Activated naive CD4-positive, alpha-beta T cell treated with anti-CD3 and anti-CD28 coated beads, Interleukin-2, amount 50 U/mL, for 24 hours (primary cell): Measurements from ENCODE around the gene UBR7.
"Not testable (repeated sequence)": the region's sequence is repeated elsewhere in the genome, so short reads cannot be mapped to it uniquely, and the experiment has no call there.

Experiments
- H3K27ac Mint-ChIP-seq: one replicate; pipeline ENCODE4 v1.8.0; 2021; ENCODE audit warnings: mild to moderate bottlenecking, mixed read lengths
- H3K27me3 Mint-ChIP-seq: one replicate; pipeline ENCODE4 v1.8.0; 2021; ENCODE audit warnings: mixed read lengths
- H3K36me3 Mint-ChIP-seq: one replicate; pipeline ENCODE4 v1.8.0; 2021; ENCODE audit warnings: mixed read lengths
- H3K4me1 Mint-ChIP-seq: one replicate; pipeline ENCODE4 v1.8.0; 2021; ENCODE audit warnings: mixed read lengths
- H3K4me3 Mint-ChIP-seq: one replicate; pipeline ENCODE4 v1.8.0; 2021; ENCODE audit warnings: mild to moderate bottlenecking, mixed read lengths
- H3K9me3 Mint-ChIP-seq: one replicate; pipeline ENCODE4 v1.8.0; 2021; ENCODE audit warnings: mixed read lengths

UBR7 gene

DNA sequence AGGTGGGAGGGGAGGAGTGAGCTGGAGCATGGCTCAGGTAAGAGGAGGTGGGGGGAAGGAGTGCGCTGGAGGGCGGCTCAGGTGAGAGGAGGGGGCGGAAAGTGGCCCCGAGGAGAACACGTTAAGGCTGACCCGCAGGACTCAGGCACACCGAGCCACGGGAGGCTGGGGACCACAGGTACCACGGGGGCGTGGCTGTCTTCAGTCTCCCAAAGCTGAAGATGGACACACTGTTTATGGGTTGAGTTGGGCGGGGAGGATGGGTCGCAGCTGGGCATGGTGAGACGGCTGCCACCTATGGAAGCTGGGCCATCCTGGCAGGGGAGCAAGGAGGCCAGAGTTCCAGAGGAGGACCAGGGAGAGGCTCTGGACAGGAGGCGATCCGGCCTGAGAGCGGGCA is 23.5 kb downstream of the UBR7 start:
- Mint-ChIP-seq H3K4me3 (peak overlapping the region; percentile 64), H3K36me3 (peaks cover 15% of the 10 kb centered on the region), H3K9me3 (no peaks in the 10 kb centered on the region), H3K27me3 (peaks cover 2% of the 10 kb centered on the region), H3K4me1 (peaks cover 13% of the 10 kb centered on the region), H3K27ac (peak overlapping the region; percentile 46)

DNA sequence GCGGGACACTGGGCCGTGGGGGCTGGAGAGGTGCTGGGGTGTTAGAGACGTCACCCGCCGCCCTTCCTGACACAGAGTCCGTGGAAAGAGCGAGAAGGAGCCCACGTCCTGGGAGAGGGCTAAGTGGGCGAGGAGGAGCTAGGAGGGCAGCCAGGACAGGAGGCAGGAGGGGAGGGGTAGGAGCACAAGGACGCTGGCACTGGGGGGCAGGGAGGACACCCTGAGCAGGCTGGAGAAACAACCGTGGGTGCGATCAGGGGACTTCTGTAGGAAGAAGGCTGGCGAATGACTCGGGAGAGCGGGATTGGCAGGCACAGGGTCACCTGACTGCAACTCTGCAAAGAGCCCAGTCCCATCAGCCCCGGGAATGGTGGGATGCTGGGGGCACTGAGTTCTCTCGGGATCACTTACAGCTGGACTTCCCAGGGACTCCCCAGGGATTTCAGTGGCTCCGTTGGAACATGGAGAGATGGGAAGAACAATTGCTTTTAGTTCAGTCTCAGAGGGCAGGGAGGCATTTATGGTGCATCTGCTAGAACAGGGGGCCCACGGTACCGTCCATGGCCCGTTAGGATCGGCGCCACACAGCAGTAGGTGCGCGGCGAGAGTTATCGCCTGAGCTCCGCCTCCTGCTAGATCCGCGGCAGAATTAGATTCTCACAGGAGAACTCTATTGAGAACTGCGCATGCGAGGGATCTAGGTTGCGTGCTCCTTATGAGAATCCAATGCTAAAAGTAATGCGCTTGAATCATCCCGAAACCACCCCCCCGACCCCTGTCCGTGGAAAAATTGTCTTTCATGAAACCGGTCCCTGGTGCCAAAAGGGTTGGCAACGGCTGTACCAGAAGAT is 24.3 kb downstream of the UBR7 start:
- peaks cover 13% of the 10 kb centered on the region for H3K4me1 Mint-ChIP-seq
- no peaks in the 10 kb centered on the region for H3K9me3 Mint-ChIP-seq
- peaks cover 10% of the 10 kb centered on the region for H3K36me3 Mint-ChIP-seq
- H3K27ac Mint-ChIP-seq, result no peak overlapping the region
- H3K27me3 Mint-ChIP-seq, result peaks cover 2% of the 10 kb centered on the region
- H3K4me3 Mint-ChIP-seq, result peak overlapping the region; percentile 64

DNA sequence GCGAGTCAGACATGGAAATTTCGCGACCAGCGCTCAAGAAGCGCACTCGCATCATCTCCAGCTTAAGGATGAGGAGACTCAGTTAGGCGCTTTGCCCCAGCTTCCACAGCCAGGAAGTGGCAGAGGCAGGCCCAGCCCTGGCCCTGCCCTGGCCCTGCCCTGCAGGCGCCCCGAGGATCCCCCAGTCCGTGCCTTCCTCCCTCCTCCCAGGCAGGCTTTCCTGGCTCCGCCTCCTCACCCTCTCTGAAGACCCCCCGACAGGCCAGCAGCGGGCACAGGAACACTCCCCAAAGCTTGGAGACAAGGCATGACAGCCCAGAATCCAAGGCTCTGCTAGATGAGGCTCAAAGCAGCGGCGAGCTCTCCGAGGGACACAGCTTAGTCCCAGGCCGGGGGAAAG is 25.1 kb downstream of the UBR7 start:
- Mint-ChIP-seq H3K9me3 (no peaks in the 10 kb centered on the region), H3K27ac (no peak overlapping the region), H3K4me1 (peaks cover 13% of the 10 kb centered on the region), H3K4me3 (no peak overlapping the region), H3K27me3 (peaks cover 2% of the 10 kb centered on the region), H3K36me3 (peaks cover 8% of the 10 kb centered on the region)

DNA sequence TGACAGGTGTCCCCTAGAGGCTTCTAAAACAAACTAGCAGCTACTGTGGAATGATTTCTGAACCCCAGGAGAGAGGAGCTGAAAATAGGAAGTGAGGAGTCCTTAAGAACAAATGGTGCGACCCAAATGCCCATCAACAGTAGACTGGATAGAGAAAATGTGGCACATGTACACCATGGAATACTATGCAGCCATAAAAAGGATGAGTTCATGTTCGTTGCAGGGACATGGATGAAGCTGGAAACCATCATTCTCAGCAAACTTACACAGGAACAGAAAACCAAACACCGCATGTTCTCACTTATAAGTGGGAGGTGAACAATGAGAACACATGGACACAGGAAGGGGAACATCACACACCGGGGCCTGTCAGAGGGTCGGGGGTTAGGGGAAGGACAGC is 26.0 kb downstream of the UBR7 start:
- H3K4me1 Mint-ChIP-seq, result peaks cover 13% of the 10 kb centered on the region
- H3K4me3 Mint-ChIP-seq, H3K9me3 Mint-ChIP-seq, H3K27me3 Mint-ChIP-seq, H3K27ac Mint-ChIP-seq, H3K36me3 Mint-ChIP-seq: not testable (repeated sequence)

DNA sequence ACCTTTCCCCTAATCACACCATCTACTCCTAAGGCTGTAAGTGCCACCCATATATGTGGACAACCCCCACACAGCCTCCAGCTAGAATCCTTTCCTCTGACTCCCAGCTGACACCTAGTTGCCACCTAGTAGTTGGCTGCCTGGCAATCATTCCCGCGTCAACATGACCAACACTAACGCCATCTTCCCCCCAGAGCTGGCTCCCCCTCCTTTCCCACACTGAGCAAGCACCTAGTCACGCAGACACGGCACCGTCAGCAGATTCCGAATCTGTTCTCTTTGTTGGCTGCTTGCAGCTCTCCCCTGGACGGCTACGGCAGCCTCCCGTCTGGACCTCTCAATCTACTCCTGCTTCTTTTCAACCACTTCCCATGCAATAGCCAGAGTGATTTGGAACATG is 27.7 kb downstream of the UBR7 start:
- H3K27ac Mint-ChIP-seq, result no peak overlapping the region
- H3K36me3 Mint-ChIP-seq, result no peaks in the 10 kb centered on the region
- H3K4me3 Mint-ChIP-seq, result no peak overlapping the region
- no peaks in the 10 kb centered on the region for H3K9me3 Mint-ChIP-seq
- peaks cover 2% of the 10 kb centered on the region for H3K27me3 Mint-ChIP-seq
- peaks cover 13% of the 10 kb centered on the region for H3K4me1 Mint-ChIP-seq

DNA sequence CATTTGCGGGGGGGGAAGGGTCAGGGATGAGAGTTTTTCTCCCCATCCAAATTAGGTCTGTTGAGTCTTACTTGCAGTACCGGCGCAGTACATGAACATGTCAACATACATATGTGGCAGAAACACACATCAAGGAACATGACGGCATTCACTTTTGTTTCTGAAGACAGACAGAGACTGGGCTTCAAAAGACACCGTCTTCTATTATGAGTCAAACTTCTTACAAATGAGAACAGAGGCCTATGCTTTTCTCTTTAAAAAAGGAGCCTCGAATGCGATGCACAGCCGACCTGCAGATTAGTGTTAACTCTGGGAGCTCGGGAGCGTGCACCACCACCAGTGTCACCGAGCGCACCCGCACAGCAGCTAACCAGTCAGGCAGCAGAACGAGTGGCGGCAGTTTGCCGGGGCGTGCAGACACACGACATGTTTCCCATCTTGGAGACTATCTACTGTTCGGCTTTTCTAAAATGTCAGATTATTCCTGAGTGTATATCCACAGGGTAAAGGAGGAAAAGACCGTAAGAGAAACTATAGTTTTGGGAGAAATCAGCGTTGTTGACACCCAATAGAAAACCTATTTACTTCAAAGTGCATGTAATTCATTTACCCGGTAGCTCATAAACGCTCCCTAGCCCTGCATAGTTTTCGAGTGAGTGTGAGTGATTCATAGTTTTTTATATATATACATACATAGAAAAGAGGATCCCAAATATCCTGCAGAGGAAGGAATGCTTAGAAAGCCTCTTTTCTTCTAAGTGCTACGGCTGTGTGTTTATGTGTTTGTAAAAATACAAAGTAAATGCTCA is 33.0 kb downstream of the UBR7 start:
- Mint-ChIP-seq H3K9me3 (no peaks in the 10 kb centered on the region), H3K4me1 (no peaks in the 10 kb centered on the region), H3K27ac (no peak overlapping the region), H3K4me3 (no peak overlapping the region), H3K27me3 (no peaks in the 10 kb centered on the region), H3K36me3 (no peaks in the 10 kb centered on the region)

DNA sequence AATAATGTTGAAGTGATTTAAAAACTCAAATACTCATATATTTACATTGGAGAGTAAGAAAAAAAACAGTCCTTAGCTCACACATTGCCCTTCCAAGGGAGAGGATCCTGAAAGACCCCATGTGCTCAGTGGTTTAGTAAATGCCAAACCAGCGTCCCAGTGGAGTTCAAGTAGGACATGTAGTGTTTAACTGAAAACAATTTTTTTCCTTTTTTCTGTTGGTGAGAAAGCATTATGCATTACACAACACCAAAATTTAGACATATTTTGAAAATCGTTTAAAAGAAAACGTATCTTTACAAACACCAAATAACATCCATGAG is 33.6 kb downstream of the UBR7 start:
- H3K36me3 Mint-ChIP-seq, result peaks cover 2% of the 10 kb centered on the region
- H3K27me3 Mint-ChIP-seq, result no peaks in the 10 kb centered on the region
- no peak overlapping the region for H3K4me3 Mint-ChIP-seq
- H3K27ac Mint-ChIP-seq, result no peak overlapping the region
- H3K4me1 Mint-ChIP-seq, result no peaks in the 10 kb centered on the region
- no peaks in the 10 kb centered on the region for H3K9me3 Mint-ChIP-seq

DNA sequence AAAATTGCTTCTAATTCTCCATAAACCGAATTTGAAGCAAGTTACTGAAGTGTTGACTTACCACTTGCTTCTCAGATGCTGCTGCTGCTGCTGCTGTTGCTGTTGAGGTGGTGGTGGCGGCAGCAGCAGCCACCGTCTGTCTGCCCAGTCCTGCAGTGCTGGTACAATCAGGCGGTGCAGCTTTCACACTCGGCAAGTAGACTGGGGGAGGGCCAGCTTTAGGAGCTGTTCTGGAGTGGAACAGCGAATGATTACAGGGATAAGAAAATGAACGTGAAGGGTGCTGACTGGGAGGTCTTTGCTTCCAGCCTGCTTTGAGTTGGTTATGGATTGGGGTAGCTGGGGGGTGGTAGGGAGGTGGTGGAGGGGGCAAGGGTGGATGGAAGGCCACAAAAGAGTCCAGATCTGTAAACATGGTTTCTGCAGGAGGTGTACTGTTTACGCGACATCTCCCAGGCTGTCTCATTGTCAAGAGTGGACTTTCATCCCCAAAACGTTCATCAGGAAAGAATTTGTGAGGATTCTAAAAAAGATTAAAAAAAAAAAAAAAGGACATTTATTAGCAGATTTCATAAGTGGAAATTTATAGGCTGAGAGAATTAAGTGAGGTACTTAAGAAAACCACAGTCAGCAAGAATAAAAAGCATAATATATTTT is 38.8 kb downstream of the UBR7 start:
- Mint-ChIP-seq H3K4me3 (no peak overlapping the region), H3K27me3 (no peaks in the 10 kb centered on the region), H3K4me1 (no peaks in the 10 kb centered on the region), H3K9me3 (no peaks in the 10 kb centered on the region), H3K27ac (peak overlapping the region; percentile 72), H3K36me3 (peaks cover 12% of the 10 kb centered on the region)

DNA sequence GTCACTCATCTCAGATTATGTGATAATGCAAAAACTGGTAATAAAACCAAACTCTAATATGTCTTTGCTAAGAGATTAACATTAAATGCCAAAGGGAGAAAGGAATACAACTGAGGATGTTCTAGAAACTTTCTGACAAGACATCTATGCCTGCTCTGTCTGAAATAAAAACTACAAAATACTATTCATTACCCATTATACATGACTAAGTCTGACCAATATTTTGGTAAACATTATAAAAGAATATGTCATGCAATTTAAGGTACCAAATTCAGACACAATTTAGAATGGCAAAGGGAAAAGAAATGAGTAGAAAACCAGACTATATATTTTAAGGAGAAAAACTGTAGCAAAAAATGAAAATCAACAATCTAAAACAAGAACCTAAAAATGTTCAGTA is 39.5 kb downstream of the UBR7 start:
- Mint-ChIP-seq H3K27me3 (no peaks in the 10 kb centered on the region), H3K9me3 (no peaks in the 10 kb centered on the region), H3K27ac (peak overlapping the region; percentile 71), H3K4me1 (no peaks in the 10 kb centered on the region), H3K36me3 (peaks cover 12% of the 10 kb centered on the region), H3K4me3 (no peak overlapping the region)

DNA sequence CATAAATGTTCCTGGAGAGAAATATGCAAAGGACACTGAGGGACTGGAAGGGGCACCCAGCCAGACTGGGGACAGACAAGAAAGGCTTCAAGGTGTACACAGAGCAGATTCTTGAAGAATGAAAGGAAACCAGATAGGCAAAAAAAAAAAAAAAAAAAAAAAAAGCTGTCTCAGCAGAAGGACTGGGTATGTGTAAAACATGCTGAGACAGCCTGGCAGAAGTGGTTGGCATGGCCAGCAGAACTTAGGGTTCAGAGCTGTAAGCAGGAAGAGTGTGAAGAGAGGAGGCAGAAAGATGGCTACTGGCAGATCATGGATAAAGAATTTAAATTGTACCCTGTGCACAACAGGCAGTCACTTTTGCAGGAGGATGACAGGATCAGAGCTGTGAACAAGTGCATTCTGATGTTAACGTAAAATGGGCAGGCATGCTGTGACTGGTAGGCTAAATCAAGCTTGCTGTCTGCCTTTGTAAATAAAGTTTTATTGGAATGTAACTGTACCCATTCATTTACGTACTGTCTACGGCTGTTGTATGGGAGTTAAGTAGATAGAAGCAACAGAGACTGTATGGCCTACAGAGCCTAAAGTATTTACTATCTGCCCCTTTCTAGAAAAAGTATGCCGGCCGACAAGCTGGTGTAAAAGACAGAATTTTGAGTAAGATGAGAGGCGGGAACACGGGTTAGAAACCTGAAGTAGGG is 42.2 kb downstream of the UBR7 start:
- no peaks in the 10 kb centered on the region for H3K27me3 Mint-ChIP-seq
- H3K9me3 Mint-ChIP-seq, result no peaks in the 10 kb centered on the region
- no peak overlapping the region for H3K27ac Mint-ChIP-seq
- H3K4me3 Mint-ChIP-seq, result no peak overlapping the region
- no peaks in the 10 kb centered on the region for H3K4me1 Mint-ChIP-seq
- H3K36me3 Mint-ChIP-seq, result peaks cover 15% of the 10 kb centered on the region

DNA sequence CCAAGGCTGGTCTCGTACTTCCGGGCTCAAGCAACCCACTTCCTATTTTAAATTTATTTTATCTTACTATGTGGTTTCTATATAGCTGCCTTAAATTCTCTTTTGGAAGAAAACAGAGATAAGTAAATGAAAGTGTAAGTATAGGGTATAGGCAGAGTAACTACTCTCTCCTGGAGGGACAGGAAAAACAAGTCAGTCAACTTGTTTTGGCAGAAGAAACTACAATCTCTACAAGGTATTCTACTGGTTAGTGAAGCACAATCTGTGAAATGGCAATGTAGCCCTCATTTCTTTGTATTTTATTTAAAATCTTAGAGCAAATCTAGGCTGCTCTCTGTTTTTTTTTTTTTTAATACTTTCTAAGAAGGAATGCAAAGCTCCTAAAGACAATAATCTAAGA is 55.4 kb downstream of the UBR7 start:
- Mint-ChIP-seq H3K36me3 (peaks cover 11% of the 10 kb centered on the region), H3K27ac (no peak overlapping the region), H3K27me3 (no peaks in the 10 kb centered on the region), H3K4me1 (peaks cover 31% of the 10 kb centered on the region), H3K4me3 (no peak overlapping the region), H3K9me3 (no peaks in the 10 kb centered on the region)

DNA sequence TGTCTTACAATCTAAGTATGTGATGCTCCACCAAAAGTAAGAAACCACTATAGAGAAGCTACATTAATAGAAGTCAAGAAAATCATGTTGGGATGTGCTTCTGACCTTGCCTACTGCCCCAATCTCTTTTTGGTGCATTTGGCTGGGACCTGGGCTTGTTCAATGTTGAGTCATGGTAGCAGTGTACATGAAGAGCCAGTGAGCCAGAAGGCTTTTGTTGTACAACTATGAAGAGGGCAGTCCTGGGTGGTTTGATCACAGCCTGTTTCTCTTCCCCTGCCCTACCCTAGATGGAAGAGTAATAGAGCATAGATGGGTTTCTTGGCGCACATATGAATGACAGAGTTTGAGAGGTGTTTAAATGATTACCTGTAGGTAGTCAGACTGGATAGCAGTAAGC is 56.4 kb downstream of the UBR7 start:
- H3K27me3 Mint-ChIP-seq, result no peaks in the 10 kb centered on the region

DNA sequence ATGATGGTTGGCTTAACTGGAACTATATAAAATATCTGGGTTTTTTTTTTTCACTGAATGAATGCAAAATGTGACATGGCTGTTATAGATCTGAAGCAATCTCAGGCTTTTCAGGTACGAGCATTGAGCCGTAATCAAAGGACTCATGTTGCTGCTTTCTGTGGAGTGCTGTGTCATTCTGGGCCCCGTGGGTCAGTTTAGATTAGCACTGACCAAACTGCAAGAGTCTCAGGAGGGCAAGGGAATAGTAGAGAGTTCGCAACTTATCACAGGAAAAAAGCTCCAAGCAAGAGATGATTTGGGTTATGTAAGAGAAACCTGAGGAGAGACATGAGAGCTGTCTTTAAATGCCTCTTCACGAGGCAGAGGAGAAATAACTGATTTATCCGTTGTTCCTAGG is 59.1 kb downstream of the UBR7 start:
- H3K4me1 Mint-ChIP-seq, result peaks cover 40% of the 10 kb centered on the region

More for the DNA sequence above, 56.4 kb downstream of the UBR7 start:
- Mint-ChIP-seq H3K36me3 (peaks cover 10% of the 10 kb centered on the region), H3K4me1 (peaks cover 39% of the 10 kb centered on the region), H3K27ac (no peak overlapping the region), H3K9me3 (no peaks in the 10 kb centered on the region), H3K4me3 (no peak overlapping the region)

DNA sequence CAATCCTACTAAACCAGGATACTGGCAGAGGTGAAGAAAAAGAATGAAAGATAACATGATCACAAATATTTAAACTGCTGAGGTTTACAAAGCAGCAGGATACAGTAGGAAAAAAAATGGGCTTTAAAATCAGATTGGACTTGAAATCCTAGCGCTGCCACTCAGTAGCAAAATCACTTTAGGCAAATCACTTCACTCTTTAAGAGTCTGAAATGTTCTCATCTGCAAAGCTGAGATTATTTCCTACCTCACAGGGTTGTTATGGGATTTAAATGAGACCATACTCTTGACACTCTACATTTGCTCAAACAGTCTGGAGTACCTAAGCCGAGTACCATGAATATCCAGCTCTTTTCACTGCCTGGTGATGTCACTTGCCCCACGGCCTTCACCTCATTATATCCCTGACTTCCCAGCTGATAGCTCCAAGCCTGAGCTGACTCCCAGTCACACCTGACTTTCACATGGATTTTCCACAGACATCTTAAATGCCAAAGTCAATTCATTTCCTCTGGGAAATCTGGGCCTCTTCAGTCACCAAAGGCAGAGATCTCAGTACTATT is 60.2 kb downstream of the UBR7 start:
- H3K4me1 Mint-ChIP-seq, result peaks cover 43% of the 10 kb centered on the region
- H3K4me3 Mint-ChIP-seq, result no peak overlapping the region
- H3K36me3 Mint-ChIP-seq, result peaks cover 10% of the 10 kb centered on the region
- H3K27me3 Mint-ChIP-seq, result no peaks in the 10 kb centered on the region
- no peak overlapping the region for H3K27ac Mint-ChIP-seq
- H3K9me3 Mint-ChIP-seq, result no peaks in the 10 kb centered on the region

More for the DNA sequence above, 59.1 kb downstream of the UBR7 start:
- Mint-ChIP-seq H3K36me3 (peaks cover 10% of the 10 kb centered on the region), H3K27ac (no peak overlapping the region), H3K27me3 (no peaks in the 10 kb centered on the region), H3K9me3 (no peaks in the 10 kb centered on the region), H3K4me3 (no peak overlapping the region)

DNA sequence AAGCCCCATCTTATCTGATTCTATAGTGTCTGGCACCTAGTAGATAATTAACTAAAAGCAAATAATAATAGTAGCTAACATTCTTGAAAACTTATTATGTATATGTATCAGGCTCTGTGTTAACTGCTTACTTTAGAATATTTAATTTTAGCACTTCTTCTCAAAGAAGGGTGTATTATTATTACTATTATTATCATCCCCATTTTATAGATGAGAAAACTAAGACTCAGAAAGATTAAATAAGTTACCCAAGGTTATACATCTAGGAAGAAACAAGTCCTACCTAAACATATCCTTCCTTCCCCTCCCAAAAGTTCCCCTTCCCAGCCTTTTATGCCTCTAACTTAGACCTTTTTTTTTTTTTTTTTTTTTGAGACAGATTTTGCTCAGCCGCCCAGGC is 61.4 kb downstream of the UBR7 start:
- peaks cover 12% of the 10 kb centered on the region for H3K36me3 Mint-ChIP-seq

More for the DNA sequence above, 61.4 kb downstream of the UBR7 start:
- Mint-ChIP-seq H3K4me3 (no peak overlapping the region), H3K27ac (no peak overlapping the region), H3K9me3 (no peaks in the 10 kb centered on the region), H3K27me3 (no peaks in the 10 kb centered on the region), H3K4me1 (peaks cover 32% of the 10 kb centered on the region)
